Measurements from ENCODE around the gene ZBTB2.
"Not testable (repeated sequence)": the region's sequence is repeated elsewhere in the genome, so short reads cannot be mapped to it uniquely, and the experiment has no call there.

The ZBTB2 gene

DNA sequence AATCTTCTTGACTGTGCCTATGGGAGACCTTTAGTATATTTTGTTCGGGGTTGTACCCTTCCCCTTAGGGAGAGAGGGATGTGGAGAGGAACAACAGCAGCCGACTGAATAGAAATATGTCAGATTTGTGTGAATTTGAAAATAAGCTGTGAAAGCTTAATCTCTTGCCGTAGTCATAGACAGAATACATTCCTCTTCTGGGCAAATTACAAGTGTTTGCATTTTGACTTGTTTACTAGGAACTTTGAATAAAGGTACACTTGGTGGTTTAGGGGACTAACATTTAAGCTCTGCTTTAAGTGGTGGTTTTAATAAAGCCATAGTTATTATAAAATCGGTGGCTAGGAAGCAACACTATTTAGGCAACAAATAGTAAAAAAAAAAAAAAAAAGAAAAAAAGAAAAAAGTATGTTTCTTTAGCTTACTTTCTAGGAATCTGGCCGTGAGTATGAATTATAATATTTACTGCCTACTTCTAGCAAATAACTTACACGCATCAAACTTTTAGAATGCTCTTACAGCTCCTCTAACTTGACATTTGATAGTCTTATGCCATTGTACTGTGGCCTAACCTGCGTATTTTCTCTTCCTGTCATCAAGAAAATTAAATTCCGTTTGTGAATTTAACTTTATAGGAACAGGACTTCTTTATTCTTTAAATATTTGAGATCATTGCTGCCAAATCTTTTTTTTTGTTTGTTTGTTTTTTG is 65.1 kb downstream of the ZBTB2 start:
- DNase-seq = no peak

DNA sequence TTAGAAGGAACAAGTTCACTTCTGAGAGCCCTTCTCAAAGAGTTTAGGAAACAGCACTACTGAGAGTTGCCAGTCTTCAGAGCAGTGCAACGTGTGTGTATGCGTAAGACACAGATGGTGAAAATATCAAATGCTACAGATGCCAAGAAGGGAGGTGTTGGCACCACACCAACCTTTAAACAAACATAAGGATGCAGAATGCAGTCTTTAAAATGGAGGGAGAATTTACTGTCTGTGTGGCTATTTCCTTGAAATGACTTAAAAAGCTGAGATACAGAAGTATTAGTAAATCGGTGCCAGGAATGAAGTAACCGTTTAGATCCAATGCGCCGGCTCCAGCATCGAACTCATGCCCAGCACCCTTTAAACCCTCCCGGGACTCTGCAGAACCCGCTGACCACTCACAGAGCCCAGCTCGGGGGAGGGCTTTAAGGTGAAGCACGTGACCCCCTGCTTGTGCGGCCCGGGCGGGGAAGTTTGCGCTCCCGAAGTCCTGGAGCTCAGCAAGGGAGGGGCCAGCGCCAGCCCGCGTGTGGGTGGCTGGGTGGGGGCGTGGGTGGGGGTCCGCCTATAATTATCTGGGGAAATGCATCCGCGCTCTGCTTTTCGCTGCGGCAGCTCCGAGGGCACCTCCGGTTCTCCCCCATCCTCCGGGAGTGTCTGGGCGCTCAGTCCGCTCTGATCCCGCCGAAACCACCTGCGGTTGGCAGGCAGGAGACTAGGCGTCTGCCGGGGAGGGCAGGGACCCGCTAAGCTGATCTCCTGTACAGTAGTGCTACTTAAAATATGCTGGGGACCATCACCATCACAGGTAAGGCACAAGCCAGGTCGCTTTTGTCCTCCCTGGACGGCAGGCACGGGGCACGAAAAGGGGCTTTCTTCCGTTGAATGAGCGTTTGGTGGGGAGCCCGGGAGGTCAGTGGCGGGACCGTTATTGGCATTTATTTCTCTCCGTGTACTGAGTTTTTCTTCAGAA is 66.0 kb downstream of the ZBTB2 start:
- DNase-seq = peak; percentile 78

DNA sequence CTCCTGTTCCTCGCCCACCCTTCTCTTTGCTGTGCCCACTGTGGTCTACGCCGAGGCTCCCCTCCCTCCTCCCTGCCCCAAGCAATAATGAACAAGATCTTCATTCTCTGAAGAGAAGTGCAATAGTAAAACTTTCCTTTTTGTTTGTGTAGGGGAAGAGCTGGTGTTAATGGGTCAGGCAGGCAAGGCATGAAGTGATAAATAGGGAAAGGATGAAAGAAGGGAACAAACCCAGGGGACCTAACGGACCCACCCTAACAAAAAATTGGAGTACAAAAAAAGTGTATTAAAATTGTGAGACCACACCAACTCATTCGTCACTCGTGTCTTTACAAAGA is 66.9 kb downstream of the ZBTB2 start:
- no peak for DNase-seq

DNA sequence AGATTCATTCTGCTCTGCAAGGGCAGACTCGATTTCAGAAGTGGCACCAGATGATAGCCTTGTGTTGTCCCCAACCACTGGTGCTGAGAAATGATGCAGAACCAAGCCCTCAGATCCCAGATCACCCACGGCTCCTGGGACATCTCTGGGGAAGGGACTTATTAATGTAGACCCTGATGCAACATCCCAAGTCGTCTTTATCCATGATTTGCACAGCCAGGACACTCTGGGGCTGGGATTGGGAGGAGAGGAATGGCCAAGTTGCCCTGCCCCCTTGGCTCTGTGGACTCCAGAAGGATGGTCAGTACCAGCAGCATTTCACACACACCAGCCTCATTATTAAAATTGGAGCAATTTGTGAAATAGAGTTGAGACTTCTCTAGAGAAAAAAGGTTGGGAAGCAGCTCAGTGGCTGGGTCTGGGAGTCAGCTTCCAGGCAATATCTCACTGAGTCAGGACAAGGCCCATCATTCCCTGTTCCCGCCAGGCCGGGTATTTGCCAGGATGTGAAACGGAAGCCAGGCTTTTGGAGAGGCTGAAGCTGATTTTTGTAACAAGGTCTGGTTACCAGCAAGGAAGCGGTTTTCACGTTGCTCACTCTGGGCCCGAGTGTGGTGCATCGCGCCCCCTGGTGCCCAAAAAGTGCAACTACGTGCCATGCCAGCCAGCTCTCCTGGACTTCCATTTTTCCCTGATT is 67.4 kb downstream of the ZBTB2 start:
- DNase-seq = peak; percentile 90

DNA sequence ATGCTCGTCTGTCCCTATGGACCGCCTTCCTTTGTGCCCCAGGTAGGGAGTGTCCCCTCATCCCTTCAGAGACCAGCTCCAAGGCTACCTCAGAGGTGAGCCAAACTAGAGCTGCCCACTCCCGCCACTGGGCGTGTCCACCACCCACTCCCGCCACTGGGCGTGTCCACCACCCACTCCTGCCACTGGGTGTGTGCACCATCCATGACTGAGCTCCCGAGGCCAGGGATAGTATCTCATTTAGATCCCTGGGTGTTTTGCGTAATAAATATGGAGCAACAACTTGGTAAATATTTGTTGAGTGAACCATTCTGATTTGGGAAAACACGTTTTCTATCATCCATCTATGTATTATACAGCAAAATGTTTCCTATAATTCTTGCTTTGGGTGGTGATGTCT is 68.8 kb downstream of the ZBTB2 start:
- no peak for DNase-seq

DNA sequence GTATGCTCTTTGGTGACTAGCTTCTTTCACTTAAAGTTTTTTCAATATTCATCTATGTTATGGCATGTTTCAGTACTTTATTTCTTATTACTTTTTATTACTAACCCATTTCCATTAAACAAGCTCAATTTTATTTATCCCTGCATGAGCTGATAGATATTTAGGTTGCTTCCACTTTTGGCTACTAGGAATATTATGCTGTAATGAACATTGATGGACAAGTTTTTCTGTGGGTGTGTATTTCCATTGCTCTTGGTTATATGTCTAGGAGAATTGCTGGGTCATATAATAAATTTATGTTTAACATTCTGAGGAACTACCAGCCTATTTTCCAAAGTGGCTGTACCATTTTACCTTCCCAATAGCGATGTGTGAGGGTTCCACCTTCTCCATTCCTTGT is 69.9 kb downstream of the ZBTB2 start:
- DNase-seq = no peak

DNA sequence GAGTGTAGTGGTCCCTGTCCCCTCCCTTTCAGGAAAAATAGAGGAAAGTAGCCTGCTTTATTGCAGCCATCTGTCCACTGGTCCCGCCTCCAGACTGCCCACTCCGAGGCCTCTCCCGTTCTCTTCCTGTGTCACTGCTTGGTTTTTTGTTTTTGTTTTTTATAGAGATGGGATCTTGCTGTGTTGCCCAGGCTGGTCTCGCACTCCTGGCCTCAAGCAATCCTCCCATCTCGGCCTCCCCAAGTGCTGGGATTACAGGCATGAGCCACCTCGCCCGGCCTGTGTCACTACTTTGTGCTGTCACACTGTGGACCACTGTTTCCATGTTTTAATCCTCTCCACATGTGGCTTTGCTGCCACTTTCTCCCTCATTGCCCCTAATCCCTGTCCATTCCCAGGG is 71.2 kb downstream of the ZBTB2 start:
- DNase-seq = no peak

DNA sequence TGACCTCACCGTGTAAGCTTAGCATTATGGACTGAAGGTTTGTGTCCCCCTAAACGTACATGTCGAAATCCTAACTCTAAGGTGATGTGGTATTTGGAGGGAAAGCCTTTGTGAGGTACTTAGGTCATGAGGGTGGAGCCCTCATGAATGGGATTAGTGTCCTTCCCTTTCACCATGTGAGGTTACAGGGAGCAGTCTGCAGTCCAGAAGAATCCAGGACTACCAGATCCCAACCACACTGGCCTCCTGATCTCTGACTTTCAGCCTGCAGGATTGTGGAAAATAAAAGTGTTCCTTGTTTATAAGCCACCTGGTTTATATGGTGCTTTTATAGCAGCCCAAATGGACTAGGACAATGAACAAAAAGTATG is 73.4 kb downstream of the ZBTB2 start:
- DNase-seq = no peak

DNA sequence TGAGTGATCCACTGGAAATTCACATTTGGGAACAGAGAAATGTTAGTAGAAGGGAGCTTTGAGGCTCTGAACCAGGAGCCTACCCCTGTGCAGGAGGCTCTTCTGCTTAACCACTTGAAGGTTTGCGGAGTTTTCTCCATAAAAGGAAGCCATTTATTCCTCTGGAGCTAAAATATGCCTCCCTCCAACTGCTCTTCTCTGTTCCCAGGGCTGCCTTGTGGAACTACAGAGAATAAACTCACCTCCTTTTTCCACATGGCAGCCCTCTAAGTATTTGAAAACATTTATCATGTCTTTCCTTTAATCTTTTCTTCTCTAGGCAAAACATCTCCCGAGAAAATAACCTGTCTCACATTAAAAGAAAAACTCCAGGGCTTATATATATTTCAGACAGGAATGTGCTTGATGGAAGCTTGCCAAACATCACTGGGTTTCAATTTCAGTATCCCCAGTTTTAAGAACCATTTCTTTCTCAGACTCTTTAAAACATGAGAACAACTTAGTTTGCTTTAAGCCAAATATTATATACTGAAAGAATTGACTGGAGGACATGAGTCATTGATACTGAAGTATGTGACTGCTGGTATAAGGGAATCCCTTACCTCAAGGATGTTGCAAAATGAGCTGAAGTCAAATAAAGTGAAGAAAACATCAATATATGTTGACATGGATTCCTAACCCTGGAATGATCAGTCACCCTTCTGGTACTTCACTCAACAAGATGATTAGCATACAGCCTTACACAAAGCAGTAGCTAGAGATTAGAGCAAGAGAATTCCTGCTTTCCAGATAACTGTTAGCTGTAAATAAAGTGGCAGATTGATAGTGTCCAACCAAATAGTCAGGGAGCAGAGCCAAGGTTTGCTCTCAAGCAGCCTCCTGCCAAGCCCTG is 74.0 kb downstream of the ZBTB2 start:
- DNase-seq = peak; percentile 78

DNA sequence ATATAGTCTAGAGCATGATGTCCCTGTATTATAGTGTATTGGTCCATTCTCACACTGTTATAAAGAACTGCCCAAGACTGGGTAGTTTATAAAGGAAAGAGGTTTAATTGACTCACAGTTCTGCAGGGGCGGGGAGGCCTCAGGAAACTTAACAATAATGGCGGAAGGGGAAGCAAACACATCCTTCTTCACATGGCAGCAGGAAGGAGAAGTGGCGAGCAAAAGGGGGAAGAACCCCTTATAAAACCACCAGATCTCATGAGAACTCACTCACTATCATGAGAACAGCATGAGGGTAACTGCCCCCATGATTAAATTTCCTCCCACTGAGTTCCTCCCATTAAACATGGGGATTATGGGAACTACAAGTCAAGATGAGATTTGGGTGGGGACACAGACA is 75.7 kb downstream of the ZBTB2 start:
- DNase-seq = not testable (repeated sequence)

All from HCEC 1CT (cell line).